Adrenal gland (tissue), 5 donors: Measurements from ENCODE around the gene BMP6.

Experiments used
- POLR2A ChIP-seq, 2 donors: fragments of 450-650 bp; IDR thresholded peaks; one replicate each; pipeline ENCODE4 v1.6.1; 2017; ENCODE audit warnings: antibody characterized with exemption in 2 of 2, mild to moderate bottlenecking in 2 of 2, moderate library complexity in 1 of 2
- TF ChIP-seq, protein P1 (sequence below), 6 experiments: fragments of 450-650 bp in 4 of 6; fragments of 200-600 bp in 2 of 6; sonication (generic) in 1 of 6; IDR thresholded peaks; 1 replicate in 5 of 6; 2 replicates in 1 of 6; pipeline versions ENCODE4 v1.5.1 to v1.8.0; 2016 to 2021; ENCODE audit warnings: antibody characterized with exemption in 6 of 6, mild to moderate bottlenecking in 2 of 6, moderate library complexity in 1 of 6
- donor health status: DM: no; HTN: no; CAD: no.

DNA sequence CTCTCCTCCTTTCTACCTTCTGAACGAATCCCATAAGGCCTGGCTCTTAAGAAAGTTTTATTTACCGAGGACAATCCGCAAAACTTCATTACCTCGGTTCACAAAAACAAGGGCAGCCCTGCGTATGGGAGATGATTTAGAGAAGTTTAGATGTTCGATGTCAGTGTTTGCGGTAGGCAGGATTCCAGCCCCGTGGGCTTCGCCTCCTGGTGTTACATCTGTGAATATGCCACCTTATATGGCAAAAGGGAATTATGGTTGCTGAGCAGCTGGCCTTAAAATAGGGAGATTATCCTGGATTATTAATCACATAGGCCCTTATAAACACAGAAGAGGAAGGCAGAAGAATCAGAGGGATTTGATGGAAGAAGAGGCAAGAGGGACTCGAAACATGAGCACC lies 21.1 kb downstream of the BMP6 start:
- TF ChIP-seq, protein P1, sequence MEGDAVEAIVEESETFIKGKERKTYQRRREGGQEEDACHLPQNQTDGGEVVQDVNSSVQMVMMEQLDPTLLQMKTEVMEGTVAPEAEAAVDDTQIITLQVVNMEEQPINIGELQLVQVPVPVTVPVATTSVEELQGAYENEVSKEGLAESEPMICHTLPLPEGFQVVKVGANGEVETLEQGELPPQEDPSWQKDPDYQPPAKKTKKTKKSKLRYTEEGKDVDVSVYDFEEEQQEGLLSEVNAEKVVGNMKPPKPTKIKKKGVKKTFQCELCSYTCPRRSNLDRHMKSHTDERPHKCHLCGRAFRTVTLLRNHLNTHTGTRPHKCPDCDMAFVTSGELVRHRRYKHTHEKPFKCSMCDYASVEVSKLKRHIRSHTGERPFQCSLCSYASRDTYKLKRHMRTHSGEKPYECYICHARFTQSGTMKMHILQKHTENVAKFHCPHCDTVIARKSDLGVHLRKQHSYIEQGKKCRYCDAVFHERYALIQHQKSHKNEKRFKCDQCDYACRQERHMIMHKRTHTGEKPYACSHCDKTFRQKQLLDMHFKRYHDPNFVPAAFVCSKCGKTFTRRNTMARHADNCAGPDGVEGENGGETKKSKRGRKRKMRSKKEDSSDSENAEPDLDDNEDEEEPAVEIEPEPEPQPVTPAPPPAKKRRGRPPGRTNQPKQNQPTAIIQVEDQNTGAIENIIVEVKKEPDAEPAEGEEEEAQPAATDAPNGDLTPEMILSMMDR (IDR thresholded peaks at IDR 0.05) = no peak
- TF ChIP-seq POLR2A (IDR thresholded peaks at IDR 0.05) = no peak
